ENCODE data around the gene TM6SF1. TPM values are rescaled to one million over a fixed set of nuclear protein-coding genes. Genes with fewer than 3 reads are reported as not detected.

TM6SF1 gene
- total RNA-seq, 4 donors from 2014 or later = 7.1 to 49.1 (median 13.7) TPM

DNA sequence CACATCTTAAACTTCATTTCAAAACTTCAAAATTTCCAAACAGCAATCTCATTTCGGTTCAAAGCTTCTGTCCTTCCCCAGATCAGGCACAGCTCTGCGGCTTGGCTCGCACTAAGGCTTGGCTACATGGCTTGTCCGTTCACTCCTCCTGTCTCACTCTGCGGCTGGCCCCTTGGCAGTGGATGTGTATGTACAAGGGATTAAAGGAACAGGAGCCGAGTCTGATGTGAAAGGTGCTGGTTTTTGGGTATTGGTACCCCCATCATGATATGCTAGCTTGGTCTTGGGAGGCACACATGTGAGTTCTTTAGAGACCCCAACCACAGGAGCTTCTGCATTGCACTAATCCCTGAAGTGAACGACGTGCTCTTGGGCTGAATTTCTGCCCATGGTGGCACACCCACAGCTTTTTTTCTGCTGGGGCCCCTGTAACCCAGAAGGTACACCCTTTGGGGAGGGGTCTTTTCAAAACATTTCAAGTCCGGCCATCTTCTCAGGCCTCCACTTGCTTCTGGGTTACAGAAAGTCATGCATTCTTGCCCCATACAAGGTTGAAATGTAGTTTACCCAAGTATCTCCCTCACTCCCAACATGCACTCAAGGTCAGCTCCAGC is 12.6 kb downstream of the TM6SF1 start:
- in situ Hi-C loops (cut with MboI; ENCODE audit: low sequenced_read_pairs in 4 of 4) = loop anchor here in 2 of 4 donors (10.0 to 25.0 kb wide), 2 partner anchors 115 to 583 kb away; partner anchors contain the start of gene RPS17 (in 1 of the 2)
- DNase-seq = no peak
- H3K36me3 ChIP-seq = peaks cover 0 to 49% of the 10 kb centered on the region in 2 donors
- no peak for ATAC-seq
- H3K27ac ChIP-seq = no peak overlapping the region
- no peaks in the 10 kb centered on the region for H3K27me3 ChIP-seq
- no peaks in the 10 kb centered on the region for H3K9me3 ChIP-seq
- no peaks in the 10 kb centered on the region for H3K4me1 ChIP-seq
- TF ChIP-seq, protein P1, sequence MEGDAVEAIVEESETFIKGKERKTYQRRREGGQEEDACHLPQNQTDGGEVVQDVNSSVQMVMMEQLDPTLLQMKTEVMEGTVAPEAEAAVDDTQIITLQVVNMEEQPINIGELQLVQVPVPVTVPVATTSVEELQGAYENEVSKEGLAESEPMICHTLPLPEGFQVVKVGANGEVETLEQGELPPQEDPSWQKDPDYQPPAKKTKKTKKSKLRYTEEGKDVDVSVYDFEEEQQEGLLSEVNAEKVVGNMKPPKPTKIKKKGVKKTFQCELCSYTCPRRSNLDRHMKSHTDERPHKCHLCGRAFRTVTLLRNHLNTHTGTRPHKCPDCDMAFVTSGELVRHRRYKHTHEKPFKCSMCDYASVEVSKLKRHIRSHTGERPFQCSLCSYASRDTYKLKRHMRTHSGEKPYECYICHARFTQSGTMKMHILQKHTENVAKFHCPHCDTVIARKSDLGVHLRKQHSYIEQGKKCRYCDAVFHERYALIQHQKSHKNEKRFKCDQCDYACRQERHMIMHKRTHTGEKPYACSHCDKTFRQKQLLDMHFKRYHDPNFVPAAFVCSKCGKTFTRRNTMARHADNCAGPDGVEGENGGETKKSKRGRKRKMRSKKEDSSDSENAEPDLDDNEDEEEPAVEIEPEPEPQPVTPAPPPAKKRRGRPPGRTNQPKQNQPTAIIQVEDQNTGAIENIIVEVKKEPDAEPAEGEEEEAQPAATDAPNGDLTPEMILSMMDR (IDR thresholded peaks at IDR 0.05 in 4 of 5, conservative IDR thresholded peaks at IDR 0.05 in 1 of 5) = no peak
- no peak for TF ChIP-seq POLR2A (IDR thresholded peaks at IDR 0.05)
- intact Hi-C loops (cut with DNase I; ENCODE audit: low total_unique reads) = no loop called here
- no peak overlapping the region for H3K4me3 ChIP-seq

DNA sequence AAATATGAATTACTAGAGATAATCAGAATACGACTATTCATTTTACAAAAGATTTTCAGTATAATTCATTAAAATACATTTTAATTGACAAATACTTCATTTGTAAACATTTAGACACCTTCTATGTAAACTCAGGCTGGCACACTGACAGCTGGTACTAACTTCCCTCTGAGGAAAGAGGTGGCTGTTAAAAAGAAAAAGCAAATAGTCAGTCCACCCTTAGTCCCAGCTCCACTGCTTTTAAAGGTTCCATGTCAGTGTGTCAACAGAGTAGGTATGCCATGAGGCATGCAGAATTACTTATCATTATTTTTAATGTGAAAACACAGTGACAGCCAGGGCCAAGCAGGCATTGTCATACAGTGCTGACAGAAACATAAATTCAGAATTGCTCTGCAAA is 16.1 kb downstream of the TM6SF1 start:
- in situ Hi-C loops (cut with MboI; ENCODE audit: low sequenced_read_pairs in 4 of 4) = loop anchor here in 1 of 4 donors (25.0 kb wide), 1 partner anchor 586 kb away; the partner anchor contains the start of gene RPS17
- no peaks in the 10 kb centered on the region for H3K9me3 ChIP-seq

DNA sequence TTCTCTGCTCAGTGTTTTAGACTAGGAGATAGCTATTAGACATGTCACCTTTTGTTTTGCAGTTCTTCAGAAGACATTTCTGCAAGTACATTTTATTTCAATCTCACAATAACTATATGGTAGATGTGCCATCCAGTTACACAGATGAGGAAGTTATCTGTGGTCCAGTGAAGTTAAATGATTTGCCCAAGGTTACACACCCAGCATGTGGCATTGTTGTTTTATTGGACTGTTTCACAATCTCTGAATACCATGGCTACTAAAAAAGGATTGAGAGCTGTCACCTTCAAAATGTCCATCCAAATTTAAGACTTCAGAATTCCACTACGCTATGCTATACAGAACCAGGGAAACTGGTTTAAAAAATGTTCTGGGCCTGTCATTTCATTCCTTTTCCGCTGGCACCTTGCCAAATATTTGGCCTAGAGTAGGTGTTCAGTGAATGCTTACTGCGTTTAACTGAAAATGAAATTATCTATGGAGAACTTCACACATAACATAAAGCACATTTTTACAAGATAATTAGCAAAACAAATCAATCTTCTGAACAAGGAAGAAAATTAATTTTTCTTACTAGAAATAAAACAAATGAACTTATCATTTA is 20.2 kb downstream of the TM6SF1 start:
- intact Hi-C loops (cut with DNase I; ENCODE audit: low total_unique reads) = no loop called here
- Histone ChIP-seq H3K9me3 (no peaks in the 10 kb centered on the region), H3K36me3 (peaks cover 0 to 90% of the 10 kb centered on the region in 2 donors), H3K4me1 (no peaks in the 10 kb centered on the region), H3K27ac (no peak overlapping the region), H3K27me3 (no peaks in the 10 kb centered on the region), H3K4me3 (no peak overlapping the region)
- no peak for ATAC-seq
- TF ChIP-seq POLR2A (IDR thresholded peaks at IDR 0.05) = no peak
- TF ChIP-seq, protein P1 (IDR thresholded peaks at IDR 0.05 in 4 of 5, conservative IDR thresholded peaks at IDR 0.05 in 1 of 5) = no peak
- no peak for DNase-seq
- in situ Hi-C loops (cut with MboI; ENCODE audit: low sequenced_read_pairs in 4 of 4) = no loop called here

More for the DNA sequence above, 16.1 kb downstream of the TM6SF1 start:
- intact Hi-C loops (cut with DNase I; ENCODE audit: low total_unique reads) = no loop called here
- Histone ChIP-seq H3K4me1 (no peaks in the 10 kb centered on the region), H3K27me3 (no peaks in the 10 kb centered on the region), H3K36me3 (peaks cover 0 to 68% of the 10 kb centered on the region in 2 donors), H3K4me3 (no peak overlapping the region), H3K27ac (no peak overlapping the region)
- no peak for DNase-seq
- no peak for ATAC-seq
- no peak for TF ChIP-seq POLR2A (IDR thresholded peaks at IDR 0.05)
- TF ChIP-seq, protein P1 (IDR thresholded peaks at IDR 0.05 in 4 of 5, conservative IDR thresholded peaks at IDR 0.05 in 1 of 5) = no peak

DNA sequence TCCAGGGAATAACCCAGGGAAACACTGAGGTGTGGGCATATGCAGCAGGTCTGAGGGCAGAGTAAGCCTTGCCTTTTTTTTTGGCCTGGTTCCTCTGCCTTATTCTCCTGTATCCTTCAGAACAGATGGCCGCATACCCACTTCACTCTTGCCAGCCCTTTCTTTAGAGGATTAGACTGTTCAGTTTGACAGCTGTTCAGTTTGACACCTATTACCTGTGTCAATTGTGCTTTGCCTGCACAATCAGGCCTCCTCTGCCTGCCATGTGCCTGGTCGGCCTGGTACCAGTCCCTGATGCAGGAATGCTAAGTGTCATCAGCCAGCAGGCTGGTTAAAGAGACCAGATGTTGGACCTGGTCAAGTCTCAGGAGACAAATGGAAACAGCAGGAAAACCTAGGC is 22.3 kb downstream of the TM6SF1 start:
- H3K4me3 ChIP-seq = no peak overlapping the region
- H3K4me1 ChIP-seq = no peaks in the 10 kb centered on the region
- no peaks in the 10 kb centered on the region for H3K9me3 ChIP-seq
- peaks cover 0 to 92% of the 10 kb centered on the region in 2 donors for H3K36me3 ChIP-seq
- in situ Hi-C loops (cut with MboI; ENCODE audit: low sequenced_read_pairs in 4 of 4) (no loop called here), intact Hi-C loops (cut with DNase I; ENCODE audit: low total_unique reads) (no loop called here)
- H3K27ac ChIP-seq = no peak overlapping the region
- DNase-seq (no peak), ATAC-seq (no peak)
- no peak for TF ChIP-seq POLR2A (IDR thresholded peaks at IDR 0.05)
- TF ChIP-seq, protein P1 (IDR thresholded peaks at IDR 0.05 in 4 of 5, conservative IDR thresholded peaks at IDR 0.05 in 1 of 5) = no peak
- H3K27me3 ChIP-seq = no peaks in the 10 kb centered on the region

Data from gastrocnemius medialis (tissue), 4 donors.